ENCODE measurements around the gene SRP68.
"Not testable (repeated sequence)": the region's sequence is repeated elsewhere in the genome, so short reads cannot be mapped to it uniquely, and the experiment has no call there.

SRP68 gene

GRCh38 chr17:76048025-76048605 lies 24.2 kb downstream of the SRP68 start:
- no peak for FAIRE-seq
- no peak for DNase-seq (ENCODE audit: low spot score)

- FAIRE-seq: no peak
- DNase-seq (ENCODE audit: low spot score): no peak
These were observed 26.3 kb downstream of the SRP68 start for GRCh38 chr17:76046064-76046463.

GRCh38 chr17:76044475-76045007 lies 27.8 kb downstream of the SRP68 start:
- not testable (repeated sequence) for DNase-seq (ENCODE audit: low spot score); FAIRE-seq

DNA sequence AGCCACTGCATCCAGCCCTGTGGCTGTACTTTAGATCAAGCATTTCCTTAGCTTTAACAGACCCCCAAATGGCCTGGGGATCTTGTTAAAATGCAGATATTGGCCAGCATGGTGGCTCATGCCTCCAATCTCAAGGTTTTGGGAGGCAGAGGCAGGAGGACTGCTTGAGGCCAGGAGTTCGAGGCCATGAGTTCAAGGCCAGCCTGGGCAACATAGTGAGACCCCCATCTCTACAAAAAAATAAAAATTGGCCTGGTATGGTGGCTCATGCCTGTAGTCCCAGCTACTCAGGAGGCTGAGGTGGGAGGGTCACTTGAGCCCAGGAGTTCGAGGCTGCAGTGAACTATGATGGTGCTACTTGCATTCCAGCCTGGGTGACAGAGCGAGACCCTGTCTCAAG lies 29.4 kb downstream of the SRP68 start:
- FAIRE-seq; DNase-seq (ENCODE audit: low spot score): not testable (repeated sequence)

- DNase-seq (ENCODE audit: low spot score): no peak
- FAIRE-seq: no peak
These were observed 31.9 kb downstream of the SRP68 start for GRCh38 chr17:76040376-76040775.

DNA sequence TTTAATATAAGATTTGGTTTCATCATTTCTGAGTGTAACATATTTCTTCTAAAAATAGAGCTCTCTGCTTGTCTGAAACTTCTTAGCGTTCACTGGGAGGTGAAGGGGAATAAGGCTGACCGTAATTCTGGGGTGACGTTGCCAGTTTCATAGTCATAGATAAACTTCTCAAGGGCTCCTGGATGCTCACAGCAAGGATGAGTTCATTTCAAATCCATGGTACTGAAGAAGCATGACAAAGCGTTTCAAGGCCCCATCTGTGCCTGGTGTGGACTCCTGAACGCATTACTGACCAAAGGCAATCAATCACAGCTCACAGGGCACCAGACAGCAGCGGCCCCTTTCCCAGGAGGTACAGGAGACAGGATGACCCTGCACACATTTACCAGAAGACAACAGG lies 33.2 kb downstream of the SRP68 start:
- no peak for DNase-seq (ENCODE audit: low spot score)
- FAIRE-seq: no peak

GRCh38 chr17:76038050-76038449 lies 34.3 kb downstream of the SRP68 start:
- no peak for DNase-seq (ENCODE audit: low spot score)
- FAIRE-seq: no peak

GRCh38 chr17:76036497-76037261 lies 35.6 kb downstream of the SRP68 start:
- DNase-seq (ENCODE audit: low spot score) (no peak), FAIRE-seq (no peak)

DNA sequence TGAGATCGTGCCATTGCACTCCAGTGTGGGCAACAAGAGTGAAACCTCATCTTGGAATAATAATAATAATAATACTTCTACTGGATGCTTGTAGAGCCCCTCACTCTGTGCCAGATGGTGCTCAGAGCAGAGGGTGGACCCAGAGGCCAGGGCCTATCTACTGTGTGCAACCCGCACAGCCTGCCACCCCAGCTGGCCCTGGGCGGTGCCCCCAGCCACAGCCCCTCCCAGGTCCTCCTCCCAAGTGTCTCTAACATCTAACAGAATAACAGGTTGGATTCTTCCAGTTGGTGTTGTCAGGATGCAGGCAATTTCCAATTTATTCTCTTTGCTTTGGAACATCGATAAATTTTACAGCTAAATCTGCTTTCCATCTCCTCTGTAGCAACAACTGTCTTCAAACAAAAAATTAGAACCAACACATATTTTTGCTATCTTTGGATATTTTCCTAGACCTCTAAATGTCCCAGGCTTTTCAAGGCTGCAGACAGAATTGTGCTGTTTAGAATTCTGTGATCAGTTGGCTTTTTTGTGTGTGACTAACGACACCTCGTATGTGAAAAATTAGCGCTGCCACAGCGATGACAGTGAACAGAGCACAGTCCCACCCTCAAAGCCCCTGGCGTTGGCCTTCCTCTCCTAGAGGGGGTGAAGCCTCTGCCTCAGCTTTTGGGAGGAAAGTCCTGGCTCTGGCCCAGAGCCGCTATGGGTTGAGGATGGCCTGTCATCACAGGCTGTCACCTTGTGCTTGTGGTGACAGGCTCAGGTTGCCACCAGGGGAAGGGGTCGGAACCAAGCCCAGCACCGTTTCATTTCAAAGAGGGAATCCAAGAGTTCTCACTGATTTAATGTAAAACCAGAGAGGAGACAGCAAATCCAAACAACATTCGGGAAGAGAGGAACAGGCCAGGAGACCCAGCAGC lies 37.6 kb downstream of the SRP68 start:
- DNase-seq (ENCODE audit: low spot score): no peak
- FAIRE-seq: no peak

GRCh38 chr17:76033139-76033538 lies 39.2 kb downstream of the SRP68 start:
- DNase-seq (ENCODE audit: low spot score) (no peak), FAIRE-seq (no peak)

DNA sequence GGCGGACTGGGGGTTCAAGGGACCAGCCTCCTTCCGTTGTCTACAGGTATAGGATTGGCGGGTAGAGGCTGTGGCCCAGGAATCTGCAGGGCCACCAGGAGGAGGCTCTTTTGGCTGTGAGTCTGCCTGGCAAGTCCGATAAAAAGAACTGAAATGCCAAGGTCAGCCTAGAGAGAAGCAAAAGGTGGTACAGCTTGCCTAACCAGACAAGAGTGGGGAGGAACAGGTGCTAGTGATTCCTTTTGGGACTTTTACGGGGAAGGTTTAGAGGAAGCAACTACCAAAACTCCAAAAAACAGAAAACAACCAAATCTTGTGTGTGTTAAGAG lies 39.6 kb downstream of the SRP68 start:
- FAIRE-seq (no peak), DNase-seq (ENCODE audit: low spot score) (no peak)

GRCh38 chr17:76032073-76032779 lies 40.1 kb downstream of the SRP68 start:
- DNase-seq (ENCODE audit: low spot score) (no peak), FAIRE-seq (no peak)

DNA sequence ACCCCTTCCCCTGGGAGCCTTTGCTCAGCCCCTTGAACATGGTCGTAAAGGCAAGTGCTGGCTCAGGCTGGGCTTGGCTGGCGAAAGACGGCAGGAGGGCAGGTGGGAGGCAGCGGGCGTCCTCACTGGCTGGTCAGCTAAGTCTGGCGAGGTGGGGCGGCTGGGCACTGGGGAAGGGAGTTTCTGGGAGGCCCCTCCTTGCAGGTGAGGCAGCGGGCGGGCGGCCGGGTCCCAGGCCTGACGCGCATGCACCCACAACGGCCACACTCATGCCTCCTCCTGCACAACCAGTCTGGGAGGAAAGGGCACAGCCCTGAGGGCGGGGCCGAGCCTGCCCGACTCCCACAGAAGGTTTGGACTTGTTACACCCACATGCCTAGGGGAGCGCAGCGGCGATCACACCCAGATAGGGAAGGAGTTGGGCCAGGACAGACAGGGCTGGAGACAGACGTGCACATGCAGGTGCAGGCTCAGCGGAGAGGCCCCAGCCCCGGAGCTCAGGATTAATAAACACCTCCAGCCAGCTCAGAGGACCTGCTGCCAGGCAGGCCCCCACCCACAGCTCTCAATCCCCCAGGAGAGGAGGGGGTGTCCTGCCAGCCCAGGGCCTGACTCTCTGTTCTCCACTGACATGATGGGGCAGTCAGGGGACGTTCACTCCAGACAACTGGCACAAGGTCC lies 45.0 kb downstream of the SRP68 start, which contains the start of gene EVPL:
Gene EVPL, minus strand, starts transcription at position 148 of the 681 bp plus-strand sequence. Its CDS starts 108 bp downstream, at position 40.
- FAIRE-seq (peak; percentile 12), DNase-seq (ENCODE audit: low spot score) (peak; percentile 63)

GRCh38 chr17:76026714-76027158 lies 45.6 kb downstream of the SRP68 start:
- DNase-seq (ENCODE audit: low spot score): no peak
- no peak for FAIRE-seq

DNA sequence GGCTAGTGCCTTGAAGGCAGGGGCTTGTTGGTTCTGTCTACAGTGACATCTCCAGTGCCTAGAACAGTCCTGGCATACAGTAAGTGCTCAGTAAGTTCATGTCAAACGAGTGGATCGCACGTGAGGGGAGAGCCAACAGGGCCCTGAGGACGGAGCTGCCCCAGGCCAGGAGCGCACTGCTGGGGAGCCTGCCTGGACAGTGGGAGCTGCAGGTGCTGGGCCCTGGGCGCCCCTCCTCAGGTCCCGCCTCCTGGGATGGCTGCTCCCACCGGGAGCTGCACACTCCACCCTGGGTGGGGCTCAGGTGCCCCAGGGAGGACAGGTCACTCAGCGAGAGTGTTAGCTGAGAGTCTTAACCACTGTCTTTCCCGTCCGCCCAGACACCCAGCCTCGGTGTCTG lies 47.0 kb downstream of the SRP68 start:
- DNase-seq (ENCODE audit: low spot score) (no peak), FAIRE-seq (no peak)

DNA sequence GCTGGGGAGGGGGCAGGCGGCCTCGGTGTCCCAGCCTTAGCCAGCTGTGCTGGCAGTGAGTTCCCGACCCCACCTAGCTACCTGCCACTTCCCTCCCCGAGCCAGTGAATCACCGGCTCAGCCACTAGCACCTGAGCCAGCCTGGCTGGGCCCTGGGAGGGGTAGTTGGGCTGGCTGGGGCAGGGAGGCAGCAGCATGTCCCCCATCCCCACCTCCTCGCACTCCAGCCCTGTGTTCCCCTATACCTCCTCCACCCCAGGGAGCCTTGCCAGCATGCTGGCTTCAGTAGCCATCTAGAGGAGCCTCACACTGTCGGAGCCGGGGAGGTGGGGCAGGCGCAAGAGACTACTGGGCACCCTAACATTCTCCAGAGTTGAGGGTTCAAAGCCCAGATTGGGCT lies 48.0 kb downstream of the SRP68 start:
- no peak for FAIRE-seq
- no peak for DNase-seq (ENCODE audit: low spot score)

DNA sequence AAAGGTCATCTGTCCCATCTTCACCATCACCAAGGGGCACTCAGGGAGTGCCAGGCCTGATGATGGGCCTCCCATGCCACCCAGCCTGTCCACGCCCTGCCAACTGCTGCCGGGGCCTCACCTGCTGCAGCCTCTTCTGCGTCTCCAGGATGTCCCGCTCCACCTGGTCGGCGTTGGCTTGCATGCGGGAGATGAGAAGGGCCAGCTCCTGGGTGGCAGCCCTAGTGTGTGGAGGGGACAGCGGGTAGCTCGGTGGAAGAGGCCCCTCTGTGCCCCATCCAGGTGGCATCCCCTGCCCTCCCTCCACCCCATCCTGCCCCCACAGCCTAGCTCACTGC lies 48.4 kb downstream of the SRP68 start:
- DNase-seq (ENCODE audit: low spot score) (no peak), FAIRE-seq (no peak)

GRCh38 chr17:76022973-76023899 lies 49.1 kb downstream of the SRP68 start:
- no peak for FAIRE-seq
- DNase-seq (ENCODE audit: low spot score): no peak

- DNase-seq (ENCODE audit: low spot score) (no peak), FAIRE-seq (no peak)
These were observed 50.0 kb downstream of the SRP68 start for GRCh38 chr17:76022285-76022684.
